Measurements from ENCODE around the gene HSPB6.

Gene HSPB6

GRCh38 chr19:35718345-35719041 is 38.3 kb downstream of the HSPB6 start:
- peak overlapping the region; percentile 7 for H2AFZ ChIP-seq (ENCODE audit: low read depth, low read length)
- peaks cover 45% of the 10 kb centered on the region for H3K36me3 ChIP-seq (ENCODE audit: insufficient read depth, low read length)
- no peaks in the 10 kb centered on the region for H3K27me3 ChIP-seq (ENCODE audit: insufficient read depth, low read length, poor library complexity)
- peaks cover 42% of the 10 kb centered on the region for H3K4me1 ChIP-seq (ENCODE audit: insufficient read depth, low read length)
- TF ChIP-seq EZH2 (IDR thresholded peaks at IDR 0.05; ENCODE audit: borderline replicate concordance, low read depth, low read length, severe bottlenecking) (no peak), CTCF (IDR thresholded peaks at IDR 0.05; ENCODE audit: borderline replicate concordance, extremely low read depth, low read length, poor library complexity, severe bottlenecking) (no peak)
- ATAC-seq (ENCODE audit: insufficient read depth, low read depth), result peak; percentile 7; the same call in 1 of the 3 replicates
- H3K4me3 ChIP-seq (ENCODE audit: low read depth in 1 of 2, low read length in 2 of 2), result peak overlapping the region; percentile 56 to 94; a peak in 3 of 4 replicates
- peak; percentile 65 for DNase-seq
- no peaks in the 10 kb centered on the region for H3K9me3 ChIP-seq (ENCODE audit: insufficient read depth, low read length, severe bottlenecking)
- peak overlapping the region; percentile 82 for H3K4me2 ChIP-seq (ENCODE audit: insufficient read depth, low read length)
- peak overlapping the region; percentile 84 for H3K9ac ChIP-seq (ENCODE audit: low read depth, low read length)
- peak overlapping the region; percentile 48 for H3K27ac ChIP-seq (ENCODE audit: low read length)
- H4K20me1 ChIP-seq (ENCODE audit: insufficient read depth, low read length), result peaks cover 42% of the 10 kb centered on the region
- H3K79me2 ChIP-seq (ENCODE audit: insufficient read depth, low read length), result peaks cover 52% of the 10 kb centered on the region

- Histone ChIP-seq H3K9ac (ENCODE audit: low read depth, low read length) (peak within 1 kb of the TSS; percentile 84), H3K27ac (ENCODE audit: low read length) (peak within 1 kb of the TSS; percentile 80), H3K27me3 (ENCODE audit: insufficient read depth, low read length, poor library complexity) (no peaks in the 10 kb centered on the region), H3K36me3 (ENCODE audit: insufficient read depth, low read length) (peaks cover 38% of the 10 kb centered on the region), H3K4me1 (ENCODE audit: insufficient read depth, low read length) (peaks cover 42% of the 10 kb centered on the region), H3K4me2 (ENCODE audit: insufficient read depth, low read length) (peak within 1 kb of the TSS; percentile 96), H3K4me3 (ENCODE audit: low read depth in 1 of 2, low read length in 2 of 2) (peak within 1 kb of the TSS; percentile 59 to 94; a peak in 3 of 4 replicates), H2AFZ (ENCODE audit: low read depth, low read length) (peak within 1 kb of the TSS; percentile 96), H3K79me2 (ENCODE audit: insufficient read depth, low read length) (peaks cover 52% of the 10 kb centered on the region), H3K9me3 (ENCODE audit: insufficient read depth, low read length, severe bottlenecking) (no peaks in the 10 kb centered on the region), H4K20me1 (ENCODE audit: insufficient read depth, low read length) (peaks cover 39% of the 10 kb centered on the region)
- no peak for DNase-seq
- TF ChIP-seq CTCF (IDR thresholded peaks at IDR 0.05; ENCODE audit: borderline replicate concordance, extremely low read depth, low read length, poor library complexity, severe bottlenecking) (no peak), EZH2 (IDR thresholded peaks at IDR 0.05; ENCODE audit: borderline replicate concordance, low read depth, low read length, severe bottlenecking) (no peak)
- ATAC-seq (ENCODE audit: insufficient read depth, low read depth), result no peak
Measured at GRCh38 chr19:35717665-35718344, 39.0 kb downstream of the HSPB6 start, which contains the start of gene KMT2B. KMT2B (plus strand) TSS chr19:35718003; CDS start chr19:35718019, 16 bp downstream.

GRCh38 chr19:35716801-35717664 is 39.8 kb downstream of the HSPB6 start:
- ATAC-seq (ENCODE audit: insufficient read depth, low read depth), result peak; percentile 92
- Histone ChIP-seq H4K20me1 (ENCODE audit: insufficient read depth, low read length) (peaks cover 31% of the 10 kb centered on the region), H3K4me1 (ENCODE audit: insufficient read depth, low read length) (peaks cover 42% of the 10 kb centered on the region), H3K4me2 (ENCODE audit: insufficient read depth, low read length) (peak overlapping the region; percentile 96), H3K79me2 (ENCODE audit: insufficient read depth, low read length) (peaks cover 47% of the 10 kb centered on the region), H2AFZ (ENCODE audit: low read depth, low read length) (peak overlapping the region; percentile 96), H3K9me3 (ENCODE audit: insufficient read depth, low read length, severe bottlenecking) (no peaks in the 10 kb centered on the region), H3K27me3 (ENCODE audit: insufficient read depth, low read length, poor library complexity) (no peaks in the 10 kb centered on the region), H3K4me3 (ENCODE audit: low read depth in 1 of 2, low read length in 2 of 2) (peak overlapping the region; percentile 59 to 94; a peak in 3 of 4 replicates), H3K36me3 (ENCODE audit: insufficient read depth, low read length) (peaks cover 30% of the 10 kb centered on the region), H3K27ac (ENCODE audit: low read length) (peak overlapping the region; percentile 80), H3K9ac (ENCODE audit: low read depth, low read length) (peak overlapping the region; percentile 81)
- DNase-seq, result peak; percentile 98
- no peak for TF ChIP-seq EZH2 (IDR thresholded peaks at IDR 0.05; ENCODE audit: borderline replicate concordance, low read depth, low read length, severe bottlenecking)
- peak; percentile 76 for TF ChIP-seq CTCF (IDR thresholded peaks at IDR 0.05; ENCODE audit: borderline replicate concordance, extremely low read depth, low read length, poor library complexity, severe bottlenecking)

Data from DND-41 (cell line).